SK-N-DZ (cell line): Measurements from ENCODE around the gene RIN1.

ENCODE experiments used
- DNase-seq: peaks from one replicate; pipeline ENCODE4 v3.0.0-alpha.2; 2015; ENCODE audit warnings: low spot score

The RIN1 gene

DNA sequence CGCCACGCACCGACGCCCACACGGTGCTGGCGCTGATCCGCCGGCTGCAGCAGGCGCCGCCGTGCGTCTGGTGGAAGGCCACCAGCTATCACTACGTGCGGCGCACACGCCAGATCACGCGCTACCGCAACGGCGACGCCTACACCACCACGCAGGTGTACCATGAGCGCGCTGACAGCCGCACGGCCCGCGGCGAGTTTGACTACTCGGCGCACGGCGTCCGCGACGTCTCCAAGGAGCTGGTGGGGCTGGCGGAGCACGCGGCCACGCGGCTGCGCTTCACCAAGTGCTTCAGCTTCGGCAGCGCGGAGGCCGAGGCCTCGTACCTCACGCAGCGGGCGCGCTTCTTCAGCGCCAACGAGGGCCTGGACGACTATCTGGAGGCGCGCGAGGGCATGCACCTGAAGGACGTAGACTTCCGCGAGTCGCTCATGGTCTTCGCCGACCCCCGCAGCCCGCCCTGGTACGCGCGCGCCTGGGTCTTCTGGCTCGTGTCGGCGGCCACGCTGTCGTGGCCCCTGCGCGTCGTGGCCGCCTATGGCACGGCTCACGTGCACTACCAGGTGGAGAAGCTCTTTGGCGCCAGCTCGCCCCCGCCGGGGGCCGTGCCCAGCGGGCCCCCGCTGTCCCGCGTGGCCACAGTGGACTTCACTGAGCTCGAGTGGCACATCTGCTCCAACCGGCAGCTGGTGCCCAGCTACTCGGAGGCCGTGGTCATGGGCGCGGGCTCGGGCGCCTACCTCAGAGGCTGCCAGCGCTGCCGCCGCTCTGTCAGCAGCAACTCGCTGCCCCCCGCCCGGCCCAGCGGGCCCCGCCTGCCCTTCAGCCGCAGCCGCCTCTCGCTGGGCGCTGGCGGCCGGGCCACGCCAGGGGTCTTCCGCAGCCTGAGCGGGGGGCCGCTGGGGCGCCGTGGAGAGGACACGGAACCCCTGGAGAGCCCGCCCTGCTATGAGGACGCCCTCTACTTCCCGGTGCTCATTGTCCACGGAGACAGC lies 41.3 kb downstream of the RIN1 start:
- DNase-seq: no peak

DNA sequence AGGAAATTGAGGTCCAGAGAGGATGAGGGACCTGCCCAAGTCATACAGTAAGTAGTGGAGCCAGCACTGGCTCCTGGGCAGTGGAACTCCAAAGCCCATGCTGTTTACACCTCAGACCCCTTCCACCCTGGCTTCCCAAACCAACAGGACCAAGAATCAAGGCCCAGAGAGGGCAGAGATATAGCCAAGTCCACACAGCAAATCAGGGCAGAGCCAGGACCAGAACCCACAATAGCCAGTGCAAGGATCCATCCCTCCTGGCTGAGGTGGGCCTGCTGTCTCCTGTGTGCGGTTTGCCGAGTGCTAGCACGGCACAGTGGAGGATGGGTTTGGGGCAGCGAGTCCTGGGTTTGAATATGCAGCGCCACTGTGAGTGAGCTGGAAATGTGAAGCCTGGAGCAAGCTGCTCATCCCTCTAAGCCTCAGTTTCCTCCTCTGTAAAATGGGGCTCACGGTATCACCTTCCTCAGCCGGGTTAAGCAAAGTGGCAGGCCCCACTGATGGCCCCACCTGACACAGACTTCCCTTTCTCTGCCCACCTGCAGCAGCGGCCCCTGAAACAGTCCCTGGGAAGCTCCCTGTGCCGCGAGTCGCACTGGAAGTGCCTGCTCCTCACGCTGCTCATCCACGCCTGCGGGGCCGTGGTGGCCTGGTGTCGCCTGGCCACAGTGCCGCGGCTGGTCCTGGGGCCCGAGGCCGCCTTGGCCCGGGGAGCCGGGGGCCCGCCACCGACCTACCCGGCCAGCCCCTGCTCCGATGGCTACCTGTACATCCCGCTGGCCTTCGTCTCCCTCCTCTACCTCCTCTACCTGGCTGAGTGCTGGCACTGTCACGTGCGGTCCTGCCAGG lies 42.2 kb downstream of the RIN1 start:
- DNase-seq: no peak

DNA sequence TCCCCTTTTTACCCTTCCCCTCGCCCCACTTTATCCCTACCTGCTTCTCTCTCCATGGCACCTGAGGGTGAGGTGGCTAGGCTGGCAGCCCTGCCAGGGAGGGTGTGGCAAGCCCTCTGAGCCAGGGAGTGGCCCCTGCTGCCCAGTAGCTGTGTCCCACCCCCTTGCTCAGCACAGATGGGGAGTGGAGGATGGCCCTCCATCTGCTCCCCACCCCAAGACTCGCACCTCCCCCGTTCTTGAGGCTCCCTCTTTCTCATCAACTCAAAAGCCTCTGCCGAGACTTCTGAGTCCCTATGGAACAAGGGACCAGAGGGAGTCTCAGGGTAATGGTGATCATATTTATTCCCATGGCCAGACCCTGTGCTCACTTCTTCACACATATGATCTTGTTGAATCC lies 42.9 kb downstream of the RIN1 start:
- DNase-seq: no peak

DNA sequence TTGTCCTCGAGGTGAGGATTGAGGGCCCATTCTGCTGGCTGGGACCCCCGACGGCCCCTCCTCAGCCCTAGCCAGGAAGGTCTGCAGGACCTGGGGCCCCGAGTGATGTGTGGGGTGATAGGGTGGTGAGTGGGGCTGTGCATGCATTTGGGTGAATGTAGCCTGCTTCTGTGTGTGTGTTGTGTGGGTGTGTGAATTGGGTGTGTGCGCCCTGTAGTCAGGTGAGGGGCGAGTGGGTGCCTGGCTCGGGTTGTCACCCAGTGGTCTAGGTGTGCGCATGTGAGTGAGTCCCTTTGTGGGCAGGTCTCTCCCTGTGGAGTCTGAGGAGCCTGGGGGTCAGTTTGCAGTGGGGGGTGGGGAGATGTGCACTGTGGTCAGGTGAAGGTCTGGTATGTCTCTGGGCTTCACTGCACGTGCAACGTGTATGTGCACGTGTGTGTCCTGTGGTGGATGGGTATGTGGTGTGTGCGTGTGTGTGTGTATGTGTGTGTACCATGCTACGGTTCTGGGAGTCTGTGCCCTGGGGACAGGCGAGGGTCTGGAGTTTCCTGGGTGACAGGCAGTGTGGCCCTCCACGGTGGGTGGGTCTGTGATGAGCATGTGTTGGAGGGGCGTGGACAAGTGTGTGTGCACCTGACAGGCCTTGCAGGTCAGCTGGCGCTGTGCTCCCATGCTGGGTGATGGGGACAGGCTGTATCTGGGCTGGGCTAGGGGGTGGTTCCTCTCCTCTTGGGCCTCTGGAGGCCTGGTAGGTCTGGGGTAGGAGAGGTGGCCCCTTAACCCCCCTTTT lies 43.5 kb downstream of the RIN1 start:
- DNase-seq: no peak

DNA sequence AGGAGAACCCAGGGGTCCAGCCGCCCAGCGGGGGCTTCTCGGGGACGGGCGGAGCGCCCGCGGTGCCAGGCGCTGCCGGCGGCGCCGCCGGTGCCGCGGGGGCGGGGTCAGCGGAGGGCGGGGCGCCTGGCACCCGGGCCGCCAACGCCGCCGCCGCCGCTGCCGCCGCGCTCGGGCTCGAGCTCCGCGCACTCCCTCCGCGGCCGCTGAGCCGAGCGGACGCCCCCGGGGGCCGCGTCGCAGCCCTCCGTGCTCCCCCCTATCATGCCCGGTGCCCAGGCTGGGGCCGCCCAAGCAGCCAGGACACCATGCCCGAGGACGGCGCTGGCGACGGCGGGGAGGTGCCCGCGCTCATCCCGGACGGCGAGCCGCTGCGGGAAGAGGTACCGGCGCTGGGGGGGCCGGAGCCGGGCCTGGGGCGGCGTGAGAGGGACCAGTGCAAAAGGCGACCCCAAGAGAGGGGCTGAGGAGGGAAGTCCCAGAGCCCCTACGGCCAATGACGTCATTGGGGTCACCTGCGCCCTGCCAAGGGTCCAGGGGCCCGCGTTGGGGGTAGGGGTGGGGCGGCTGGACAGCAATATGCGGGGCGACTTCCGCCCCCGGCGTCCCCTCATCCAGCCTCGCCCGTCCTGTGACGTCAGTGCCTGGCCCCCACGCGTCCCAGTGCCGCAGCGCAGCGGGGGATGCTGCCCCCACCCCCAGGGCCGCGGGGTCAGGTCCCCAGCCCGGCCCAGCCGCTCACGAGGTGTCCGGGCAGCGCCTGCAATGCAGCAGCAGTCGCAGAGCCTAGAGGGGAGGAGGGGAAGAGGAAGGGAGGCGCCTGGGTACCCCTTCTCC lies 44.3 kb downstream of the RIN1 start, which contains the start of gene TMEM151A:
Gene TMEM151A, plus strand, starts transcription at position 189 of the 837 bp plus-strand sequence. Its CDS starts 120 bp downstream, at position 309.
- DNase-seq: no peak

DNA sequence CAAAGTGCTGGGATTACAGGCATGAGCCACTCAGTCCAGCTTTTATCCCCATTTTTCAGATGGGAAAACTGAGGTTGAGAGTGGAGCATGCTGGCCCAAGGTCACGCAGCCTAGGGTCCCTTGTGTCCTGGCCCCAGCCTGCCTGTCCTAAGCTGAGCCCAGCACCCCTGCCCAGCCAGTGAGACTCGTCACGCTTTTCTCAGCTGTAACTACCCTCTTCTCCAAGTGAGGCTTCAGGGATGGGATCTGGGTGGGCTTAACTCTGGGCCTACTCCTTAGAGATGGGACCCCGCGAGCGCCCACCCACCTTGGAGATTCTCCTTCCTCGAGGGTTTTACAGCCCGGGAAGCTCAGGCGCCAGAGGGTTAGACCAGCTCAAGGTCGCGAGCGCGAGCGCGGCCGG lies 44.9 kb downstream of the RIN1 start:
- no peak for DNase-seq

DNA sequence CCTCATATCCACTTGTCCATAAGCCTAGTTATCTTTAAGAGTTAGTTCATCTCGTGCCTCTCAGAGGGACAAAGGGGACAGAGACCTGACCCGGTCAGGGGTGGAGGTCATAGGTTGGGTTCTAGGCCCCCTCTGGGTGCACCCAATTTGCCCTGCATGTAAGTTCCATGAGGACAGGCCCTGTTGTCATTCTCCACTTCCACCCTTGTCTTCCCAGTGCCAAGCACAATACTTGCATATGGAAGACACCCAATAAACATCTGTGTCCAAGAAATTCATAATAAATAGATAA lies 46.0 kb downstream of the RIN1 start:
- no peak for DNase-seq

DNA sequence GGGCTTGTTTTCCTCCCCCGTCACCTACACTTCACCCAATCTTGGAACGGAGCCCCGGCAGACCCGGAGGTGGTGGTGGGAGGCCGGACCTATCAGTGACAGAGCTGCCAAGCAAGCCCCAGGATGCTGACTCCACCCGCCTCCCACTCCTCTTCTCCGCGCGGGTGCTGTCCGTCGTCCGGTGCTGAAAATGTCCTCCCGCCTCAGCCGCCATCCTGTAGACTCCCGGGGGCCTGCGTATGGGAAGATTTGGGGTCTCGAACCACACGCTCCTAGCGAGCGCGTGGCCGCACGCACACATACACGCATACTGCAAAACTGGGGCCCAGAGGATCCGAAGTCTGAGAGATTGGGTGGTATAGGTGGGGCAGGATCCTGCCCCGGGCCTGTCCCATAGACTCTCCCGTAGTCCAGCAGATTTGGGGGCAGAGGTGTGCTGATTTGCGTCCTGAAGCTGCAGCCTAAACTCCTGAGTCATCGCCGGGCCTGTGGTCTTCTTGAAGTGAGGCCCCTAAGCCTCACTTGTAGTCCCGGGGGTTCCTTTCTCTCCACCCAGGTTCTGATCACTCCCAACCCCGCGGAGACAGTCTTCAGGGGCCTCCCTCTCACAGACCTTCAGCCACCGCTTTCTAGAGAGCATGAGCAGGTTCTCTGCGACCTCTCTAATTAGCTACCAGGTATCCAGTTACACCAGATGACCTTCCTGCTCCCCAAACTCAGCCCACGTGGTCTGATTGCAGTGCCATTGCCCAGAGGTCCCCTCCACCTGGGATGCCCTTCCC lies 46.5 kb downstream of the RIN1 start:
- peak; percentile 57 for DNase-seq

DNA sequence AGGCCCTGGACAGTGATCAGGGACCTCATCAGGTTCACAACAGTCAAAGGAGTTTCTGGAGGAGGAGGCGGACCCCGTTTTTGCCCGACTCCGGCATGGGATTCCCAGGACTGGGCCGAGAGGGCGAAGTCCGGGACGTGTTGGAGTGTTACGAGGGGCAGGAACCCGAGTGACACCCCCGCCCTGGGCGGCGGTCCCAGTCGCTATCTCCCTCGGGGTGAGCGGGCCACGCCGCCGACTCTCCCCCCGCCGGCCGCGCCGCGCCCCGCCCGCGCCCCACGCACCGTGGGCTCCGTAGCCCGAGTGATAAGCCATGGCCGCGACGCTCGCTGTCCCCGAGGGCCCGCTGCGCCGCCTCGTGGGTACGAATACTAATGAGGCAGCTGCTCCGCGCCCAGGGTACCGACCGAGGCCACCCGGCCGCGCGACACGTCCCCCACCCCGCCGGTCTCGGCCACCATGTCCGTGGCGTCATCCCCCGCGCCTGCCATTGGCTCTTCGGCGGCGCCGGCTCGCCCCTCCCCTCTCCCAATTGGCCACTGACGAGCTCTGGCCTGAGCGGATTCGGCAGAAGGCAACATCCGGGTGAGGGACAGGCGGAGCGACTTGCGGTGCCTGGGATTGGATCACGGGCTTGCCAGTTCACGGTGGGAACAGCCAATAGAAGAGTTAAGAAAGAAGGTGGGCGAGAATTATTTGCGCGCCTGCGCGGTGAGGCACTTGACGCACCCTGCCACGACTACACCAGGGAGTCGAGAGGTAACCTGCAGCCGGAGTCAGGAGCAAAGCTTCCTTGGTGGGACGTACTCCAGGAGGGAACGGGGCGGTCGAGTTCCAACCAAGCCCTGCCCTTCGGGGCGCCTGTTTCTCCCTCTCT lies 47.3 kb downstream of the RIN1 start, which contains the start of gene YIF1A:
Gene YIF1A, minus strand, starts transcription at position 473 of the 877 bp plus-strand sequence. Its CDS starts 158 bp downstream, at position 315.
- DNase-seq: peak; percentile 100

DNA sequence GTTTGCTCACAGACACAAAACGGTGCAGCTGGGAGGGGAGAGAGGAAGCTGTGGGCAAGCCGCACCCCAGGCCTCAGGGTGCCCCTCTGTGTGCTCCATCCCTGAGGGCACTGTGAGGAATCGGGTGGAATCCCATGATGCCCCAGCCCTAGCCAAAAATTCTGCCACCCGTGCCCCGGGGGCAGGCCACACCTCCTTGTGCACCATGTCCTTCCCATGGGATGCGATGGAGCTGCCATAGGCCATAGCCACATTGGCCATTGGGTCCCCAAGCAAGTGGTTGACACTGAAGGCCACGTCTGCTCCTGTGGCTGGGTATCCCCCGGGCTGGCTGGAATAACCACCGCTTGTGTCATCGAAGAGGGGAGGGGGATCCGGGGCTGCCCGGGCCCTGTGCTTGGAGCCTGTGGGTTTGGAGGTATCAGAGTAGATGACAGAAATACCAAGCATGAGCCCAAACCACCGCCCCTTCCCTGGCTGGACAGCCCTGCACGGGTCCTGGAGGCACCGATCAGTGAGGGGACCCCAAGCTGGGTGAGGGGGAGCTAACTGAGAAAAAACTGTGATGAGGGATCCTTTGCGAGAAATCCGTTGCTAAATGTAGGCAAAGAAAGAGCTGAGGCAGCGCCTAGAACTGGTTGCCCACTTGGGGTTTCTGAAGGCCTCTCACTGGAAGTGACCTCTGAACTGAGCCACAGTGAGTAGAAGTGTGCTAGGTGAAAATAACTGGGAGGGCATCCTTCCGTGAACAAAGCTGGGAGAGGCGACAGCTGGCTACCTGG lies 48.2 kb downstream of the RIN1 start:
- no peak for DNase-seq

DNA sequence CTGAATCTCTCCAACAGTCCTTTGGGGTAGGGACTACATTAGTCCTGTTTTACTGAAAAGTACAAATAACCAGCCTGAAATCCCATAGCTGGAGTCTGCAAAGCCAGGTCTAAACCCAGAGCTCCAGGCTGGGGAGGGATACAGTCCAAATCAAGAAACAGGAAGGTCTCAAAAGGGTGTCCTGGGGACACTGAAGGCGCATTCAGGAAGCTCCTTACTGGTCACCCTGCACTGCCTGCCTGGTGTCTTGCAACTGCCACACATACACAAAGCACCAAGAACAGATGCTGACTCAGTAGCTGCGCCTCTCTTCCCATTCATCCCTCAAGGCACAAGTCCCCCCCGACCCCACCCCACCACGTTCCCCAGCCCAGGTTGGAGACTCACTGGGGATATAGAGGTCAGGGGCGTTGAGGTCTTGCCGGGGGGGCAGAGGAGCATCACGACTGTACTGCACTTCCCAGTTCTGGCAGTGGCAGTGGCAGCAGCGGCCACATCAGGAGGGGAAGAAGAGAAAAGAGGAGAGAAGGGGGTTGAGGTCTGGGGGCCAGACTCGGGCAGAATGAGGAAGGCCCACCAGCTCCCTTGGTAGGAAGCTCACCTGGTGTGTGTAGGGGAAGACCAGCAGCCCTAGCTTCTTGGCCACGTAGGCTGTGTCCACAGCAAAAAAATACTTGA lies 48.9 kb downstream of the RIN1 start:
- no peak for DNase-seq

DNA sequence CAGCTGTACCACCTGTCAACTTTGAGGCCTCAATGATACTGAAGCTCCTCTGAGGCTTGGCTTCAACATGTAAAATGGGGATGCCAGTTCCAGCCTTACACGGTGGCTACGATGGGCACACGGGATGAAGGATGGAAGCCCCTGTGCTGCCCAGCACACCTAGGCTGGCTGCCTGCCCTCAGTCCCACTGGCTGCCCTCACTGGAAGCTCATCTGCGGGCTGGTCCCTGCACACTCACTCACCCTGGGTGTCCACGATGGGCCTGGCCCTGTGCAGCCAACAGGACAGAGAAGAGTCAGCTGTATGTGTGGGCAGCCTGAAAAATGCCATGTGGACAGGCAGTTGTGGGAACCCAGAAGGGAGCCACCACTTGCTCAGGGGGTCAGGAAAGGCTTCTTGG lies 49.5 kb downstream of the RIN1 start:
- DNase-seq: no peak

DNA sequence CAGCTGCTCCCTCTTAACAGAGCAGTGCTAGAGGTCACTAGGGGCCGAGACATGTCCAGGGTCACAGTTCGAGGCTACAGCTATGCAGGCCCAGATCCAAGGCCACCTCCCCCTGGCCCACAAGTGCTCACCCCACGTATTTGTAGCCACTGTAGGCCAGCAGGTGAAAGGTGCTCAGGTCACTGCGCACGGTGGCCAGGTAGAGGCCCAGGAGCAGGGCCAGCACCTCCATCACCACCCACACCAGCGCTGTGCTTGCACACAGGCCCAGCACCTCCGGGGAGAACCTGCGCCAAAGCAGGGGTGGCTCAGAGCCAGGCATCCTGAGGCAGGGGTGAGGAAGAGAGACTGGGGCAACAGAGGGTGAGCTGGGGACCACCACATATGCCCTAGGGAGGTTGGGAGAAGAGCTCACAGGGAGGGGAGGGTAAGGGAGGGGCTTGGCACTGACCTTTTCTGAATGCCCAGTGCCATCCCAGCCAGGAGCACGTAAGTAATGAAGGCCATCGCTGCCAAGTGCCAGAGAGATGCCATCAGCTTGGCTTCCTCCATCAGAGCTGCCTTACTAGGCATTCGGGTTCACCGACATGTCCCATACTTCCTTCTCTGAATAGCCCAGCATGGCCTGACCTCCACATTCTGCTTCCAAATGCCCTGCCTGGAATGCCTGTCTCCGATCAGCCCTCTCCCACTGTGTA lies 50.8 kb downstream of the RIN1 start:
- DNase-seq: no peak

DNA sequence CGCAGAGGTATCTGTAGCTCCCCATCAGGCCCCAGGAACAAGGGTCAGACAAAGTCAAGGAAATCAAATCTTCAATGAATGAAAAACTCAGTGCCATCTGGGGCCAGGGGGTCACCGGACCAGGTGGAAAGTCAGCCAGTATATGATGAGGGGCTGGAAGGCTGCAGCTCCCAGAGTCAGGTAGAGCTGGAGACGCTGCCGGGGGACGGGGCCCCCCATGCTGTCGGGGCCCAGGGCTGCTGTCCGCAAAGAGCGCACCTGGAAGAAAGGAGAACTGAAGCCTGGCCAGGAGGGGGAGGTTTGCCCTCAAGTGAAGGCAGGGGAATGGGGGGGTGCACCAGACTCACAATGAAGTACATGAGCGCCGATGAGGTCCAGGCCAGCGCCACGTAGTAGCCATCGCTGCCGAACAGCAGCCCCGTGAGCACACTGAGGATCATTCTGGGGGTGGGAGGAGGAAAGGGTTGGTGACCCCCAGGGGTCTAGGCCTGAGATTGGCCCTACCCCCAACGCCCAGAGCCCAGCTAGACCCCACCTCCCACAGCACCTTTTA lies 51.6 kb downstream of the RIN1 start:
- DNase-seq: no peak

DNA sequence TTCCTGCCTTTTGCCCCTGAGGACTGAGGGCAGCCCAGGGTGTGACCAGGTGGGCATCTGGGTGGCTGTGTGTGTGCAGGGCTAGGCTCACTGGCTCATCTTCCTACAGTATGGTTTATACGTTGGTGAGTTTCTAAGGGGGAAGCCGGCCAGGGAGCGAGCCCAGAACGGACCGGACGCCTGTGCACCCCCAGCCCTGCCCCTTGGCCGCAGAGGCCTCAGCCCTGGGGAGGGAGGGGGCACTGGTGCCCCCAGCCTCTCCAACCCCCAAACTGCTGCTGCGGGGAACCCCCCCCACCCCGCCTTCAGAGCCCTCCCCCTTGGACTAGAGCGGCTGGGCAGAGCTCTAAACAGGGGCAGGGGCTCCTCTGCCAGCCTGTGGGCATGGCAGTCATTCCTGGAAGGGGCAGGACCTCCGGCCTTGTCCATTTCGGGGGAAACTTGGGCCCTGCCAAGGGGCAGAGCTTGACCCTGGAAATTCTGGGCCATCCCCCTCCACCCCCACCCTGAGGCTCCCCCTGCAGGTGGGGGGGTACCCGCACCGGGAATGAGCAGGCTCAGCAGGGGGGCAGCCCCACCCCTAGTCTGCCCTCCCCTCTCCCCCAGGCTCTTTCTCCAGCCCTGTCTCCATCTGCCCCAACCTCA lies 52.7 kb downstream of the RIN1 start:
- DNase-seq: no peak
